Ovary (tissue), 9 donors: Measurements from ENCODE around the gene ARHGEF40. TPM values are rescaled to one million over a fixed set of nuclear protein-coding genes. Genes with fewer than 3 reads are reported as not detected.
A peak's percentile ranks its signal among the peaks of the same experiment; 100 is the strongest.

Experiments
- DNase-seq, 5 donors: peaks; one replicate each; pipeline ENCODE4 v3.0.0-alpha.2; 2019 to 2020
- H3K27ac ChIP-seq, 2 donors: fragments of 200-600 bp; one replicate each; pipeline versions ENCODE4 v1.5.1 to v1.8.0; 2019 to 2022
- H3K27me3 ChIP-seq: fragments of 200-600 bp; one replicate; pipeline ENCODE4 v1.8.0; 2022
- H3K36me3 ChIP-seq: fragments of 200-600 bp; sonication (generic); one replicate; pipeline ENCODE4 v1.5.1; 2019
- H3K4me1 ChIP-seq: one replicate; pipeline ENCODE4 v1.8.1; 2013; ENCODE audit warnings: mild to moderate bottlenecking, moderate library complexity; ENCODE audit not compliant: insufficient read depth
- H3K4me3 ChIP-seq: fragments of 200-600 bp; sonication (generic); one replicate; pipeline ENCODE4 v1.5.1; 2017
- H3K9me3 ChIP-seq, 2 donors: fragments of 200-600 bp in 1 of 2; sonication (generic) in 1 of 2; one replicate each; pipeline versions ENCODE4 v1.5.1 to v1.8.1; 2013 to 2019; ENCODE audit warnings: mild to moderate bottlenecking in 1 of 2, moderate library complexity in 1 of 2
- EP300 ChIP-seq: sonication (generic); formaldehyde crosslinking; IDR thresholded peaks from one replicate; pipeline ENCODE4 v1.6.1; 2017; ENCODE audit warnings: antibody characterized with exemption
- POLR2A ChIP-seq: fragments of 450-650 bp; IDR thresholded peaks from one replicate; pipeline ENCODE4 v1.6.1; 2017; ENCODE audit warnings: antibody characterized with exemption, mild to moderate bottlenecking, moderate library complexity
- WGBS, 3 donors: extraction: QIAGEN DNeasy Blood & Tissue Kit in 1 of 3; methylation state at CpG; one replicate each; pipeline versions ENCODE4 v1.1.5 to v1.1.7; 2013 to 2017; 5-methylcytosine and 5-hydroxymethylcytosine counted together
- intact Hi-C, 4 donors: fragments of 100-400 bp; cut with DNase I; formaldehyde crosslinking; loops; one replicate each; pipeline versions ENCODE4 v1.11.0 to v1.15.1; 2022 to 2023
- polyA plus RNA-seq, 2 donors: library from polyadenylated mRNA; stranded (reverse); fragments of 200-250 nt in 1 of 2; fragments of 350-450 nt in 1 of 2; fragmentation: Illumina TruSeq in 1 of 2; extraction: RNeasy Lipid Tissue Mini Kit (QIAGEN cat#74804) in 1 of 2; gene quantifications; one replicate each; pipeline ENCODE4 v1.2.3, GENCODE V29; 2013 to 2014
- total RNA-seq, 7 donors: library from RNA; depleted of rRNA in 2 of 7; stranded (reverse); fragments of >200 nt in 2 of 7; fragmentation: NEBNext Ultra II Directional in 3 of 7; extraction: Animal tissue kit (Norgen Biotek cat#: 25700) in 3 of 7; gene quantifications; one replicate each; pipeline versions ENCODE4 v1.1.0 to v1.2.4, GENCODE V29; 2016 to 2023
- TF ChIP-seq, protein P1 (sequence below), 3 donors: fragments of 450-650 bp in 2 of 3; fragments of 200-600 bp in 1 of 3; IDR thresholded peaks; one replicate each; pipeline versions ENCODE4 v1.5.1 to v1.8.0; 2016 to 2022; ENCODE audit warnings: antibody characterized with exemption in 3 of 3, mild to moderate bottlenecking in 1 of 3
- donor health status: DM: no; HTN: no; CAD: no; lungs with moderate emphysema.
- donor health status: DM: no; HTN: no; CAD: no.
- donor health status: Bipolar disorder and iron deficiency.
- donor health status: DM: yes; HTN: yes; CAD: no.
- donor health status: DM: no; HTN: no; CAD: no.
- donor health status: DM: yes; HTN: yes; CAD: no.

Gene ARHGEF40
- total and polyA plus RNA-seq, 9 donors, result 29.8 to 98.3 (median 52.4) TPM

- H3K9me3 ChIP-seq, result no peaks in the 10 kb centered on the region
- DNase-seq, result peak in 1 of 5 donors; percentile 46
- intact Hi-C loops, result loop anchor here in 3 of 4 donors (10.0 kb wide), 4 partner anchors 93 to 423 kb away; partner anchors contain the start of genes ANG (in 1 of the 3), HNRNPC (in 1 of the 3) and RNASE4 (in 1 of the 3)
- no peak overlapping the region for H3K4me3 ChIP-seq
- no peak for TF ChIP-seq POLR2A
- TF ChIP-seq EP300, result no peak
- TF ChIP-seq, protein P1, sequence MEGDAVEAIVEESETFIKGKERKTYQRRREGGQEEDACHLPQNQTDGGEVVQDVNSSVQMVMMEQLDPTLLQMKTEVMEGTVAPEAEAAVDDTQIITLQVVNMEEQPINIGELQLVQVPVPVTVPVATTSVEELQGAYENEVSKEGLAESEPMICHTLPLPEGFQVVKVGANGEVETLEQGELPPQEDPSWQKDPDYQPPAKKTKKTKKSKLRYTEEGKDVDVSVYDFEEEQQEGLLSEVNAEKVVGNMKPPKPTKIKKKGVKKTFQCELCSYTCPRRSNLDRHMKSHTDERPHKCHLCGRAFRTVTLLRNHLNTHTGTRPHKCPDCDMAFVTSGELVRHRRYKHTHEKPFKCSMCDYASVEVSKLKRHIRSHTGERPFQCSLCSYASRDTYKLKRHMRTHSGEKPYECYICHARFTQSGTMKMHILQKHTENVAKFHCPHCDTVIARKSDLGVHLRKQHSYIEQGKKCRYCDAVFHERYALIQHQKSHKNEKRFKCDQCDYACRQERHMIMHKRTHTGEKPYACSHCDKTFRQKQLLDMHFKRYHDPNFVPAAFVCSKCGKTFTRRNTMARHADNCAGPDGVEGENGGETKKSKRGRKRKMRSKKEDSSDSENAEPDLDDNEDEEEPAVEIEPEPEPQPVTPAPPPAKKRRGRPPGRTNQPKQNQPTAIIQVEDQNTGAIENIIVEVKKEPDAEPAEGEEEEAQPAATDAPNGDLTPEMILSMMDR (IDR thresholded peaks at IDR 0.05), result no peak
- no peaks in the 10 kb centered on the region for H3K36me3 ChIP-seq
- WGBS, 3 donors, result 67 to 70% (median 69%) methylated on average over 5 of the region's 5 CpGs
- no peaks in the 10 kb centered on the region for H3K27me3 ChIP-seq
- H3K4me1 ChIP-seq, result peaks cover 2% of the 10 kb centered on the region
- H3K27ac ChIP-seq, result peak overlapping the region in 1 of 2 donors; percentile 38
Measured at GRCh38 chr14:21107283-21107800, 37.2 kb downstream of the ARHGEF40 start.

- Histone ChIP-seq H3K4me3 (no peak overlapping the region), H3K4me1 (peaks cover 2% of the 10 kb centered on the region), H3K27ac (no peak overlapping the region), H3K27me3 (no peaks in the 10 kb centered on the region), H3K36me3 (no peaks in the 10 kb centered on the region), H3K9me3 (no peaks in the 10 kb centered on the region)
- intact Hi-C loops, result loop anchor here in 3 of 4 donors (10.0 kb wide), 4 partner anchors 94 to 424 kb away; partner anchors contain the start of genes ANG (in 1 of the 3), HNRNPC (in 1 of the 3) and RNASE4 (in 1 of the 3)
- WGBS, 3 donors, result 95 to 96% (median 95%) methylated on average over 4 of the region's 4 CpGs
- DNase-seq, result no peak
- TF ChIP-seq POLR2A (no peak), EP300 (no peak)
- TF ChIP-seq, protein P1 (IDR thresholded peaks at IDR 0.05), result no peak
Measured at GRCh38 chr14:21108791-21109190, 38.7 kb downstream of the ARHGEF40 start.

- H3K4me3 ChIP-seq, result no peak overlapping the region
- H3K27ac ChIP-seq, result no peak overlapping the region
- peaks cover 2% of the 10 kb centered on the region for H3K4me1 ChIP-seq
- no peaks in the 10 kb centered on the region for H3K27me3 ChIP-seq
- no peak for DNase-seq
- H3K9me3 ChIP-seq, result no peaks in the 10 kb centered on the region
- intact Hi-C loops, result loop anchor here in 3 of 4 donors (10.0 kb wide), 4 partner anchors 95 to 425 kb away; partner anchors contain the start of genes ANG (in 1 of the 3), HNRNPC (in 1 of the 3) and RNASE4 (in 1 of the 3)
- no peaks in the 10 kb centered on the region for H3K36me3 ChIP-seq
- TF ChIP-seq POLR2A (no peak), EP300 (no peak)
- TF ChIP-seq, protein P1 (IDR thresholded peaks at IDR 0.05), result no peak
- WGBS, 3 donors, result 72 to 85% (median 75%) methylated on average over 6 of the region's 6 CpGs
Measured at GRCh38 chr14:21109377-21110138, 39.5 kb downstream of the ARHGEF40 start.

GRCh38 chr14:21112255-21112654 lies 42.2 kb downstream of the ARHGEF40 start:
- H3K4me1 ChIP-seq, result no peaks in the 10 kb centered on the region
- DNase-seq, result no peak
- TF ChIP-seq, protein P1 (IDR thresholded peaks at IDR 0.05), result no peak
- TF ChIP-seq POLR2A (no peak), EP300 (no peak)
- no peaks in the 10 kb centered on the region for H3K9me3 ChIP-seq
- 80 to 87% (median 80%) methylated on average over 4 of the region's 4 CpGs for WGBS, 3 donors
- H3K4me3 ChIP-seq, result no peak overlapping the region
- intact Hi-C loops, result no loop called here
- H3K27me3 ChIP-seq, result no peaks in the 10 kb centered on the region
- no peak overlapping the region for H3K27ac ChIP-seq
- H3K36me3 ChIP-seq, result no peaks in the 10 kb centered on the region
